Kidney epithelial cell (primary cell): ENCODE measurements around the gene MRPL21. TPM values are rescaled to one million over a fixed set of nuclear protein-coding genes. Genes with fewer than 3 reads are reported as not detected.
A peak's percentile ranks its signal among the peaks of the same experiment; 100 is the strongest.

Experiments
- DNase-seq: peaks from one replicate; pipeline ENCODE4 v3.0.0-alpha.2; 2010; ENCODE audit warnings: low read depth
- H3K27me3 ChIP-seq: 2 replicates; pipeline ENCODE4 v1.6.0; 2011; ENCODE audit warnings: low read length; ENCODE audit not compliant: control insufficient read depth, insufficient read depth
- H3K36me3 ChIP-seq: 2 replicates; pipeline ENCODE4 v1.5.1; 2011; ENCODE audit warnings: low read length; ENCODE audit not compliant: control insufficient read depth, insufficient read depth
- H3K4me3 ChIP-seq: 2 replicates; pipeline ENCODE4 v1.5.1; 2011; ENCODE audit warnings: low read depth, mild to moderate bottlenecking, control low read depth, low read length
- total RNA-seq: library from RNA; depleted of rRNA; stranded (reverse); fragments of >200 nt; gene quantifications from 2 replicates; pipeline ENCODE4 v1.2.3, GENCODE V29; 2015
- TF ChIP-seq, protein P1 (sequence below): IDR thresholded peaks from 2 replicates; pipeline ENCODE4 v1.5.1; 2011; ENCODE audit warnings: mild to moderate bottlenecking, moderate library complexity, low read length, control low read depth, inconsistent platforms; ENCODE audit not compliant: insufficient read depth, poor library complexity, severe bottlenecking

MRPL21 gene
- total RNA-seq, 1 donor from 2014 or later, result 84.3 TPM

DNA sequence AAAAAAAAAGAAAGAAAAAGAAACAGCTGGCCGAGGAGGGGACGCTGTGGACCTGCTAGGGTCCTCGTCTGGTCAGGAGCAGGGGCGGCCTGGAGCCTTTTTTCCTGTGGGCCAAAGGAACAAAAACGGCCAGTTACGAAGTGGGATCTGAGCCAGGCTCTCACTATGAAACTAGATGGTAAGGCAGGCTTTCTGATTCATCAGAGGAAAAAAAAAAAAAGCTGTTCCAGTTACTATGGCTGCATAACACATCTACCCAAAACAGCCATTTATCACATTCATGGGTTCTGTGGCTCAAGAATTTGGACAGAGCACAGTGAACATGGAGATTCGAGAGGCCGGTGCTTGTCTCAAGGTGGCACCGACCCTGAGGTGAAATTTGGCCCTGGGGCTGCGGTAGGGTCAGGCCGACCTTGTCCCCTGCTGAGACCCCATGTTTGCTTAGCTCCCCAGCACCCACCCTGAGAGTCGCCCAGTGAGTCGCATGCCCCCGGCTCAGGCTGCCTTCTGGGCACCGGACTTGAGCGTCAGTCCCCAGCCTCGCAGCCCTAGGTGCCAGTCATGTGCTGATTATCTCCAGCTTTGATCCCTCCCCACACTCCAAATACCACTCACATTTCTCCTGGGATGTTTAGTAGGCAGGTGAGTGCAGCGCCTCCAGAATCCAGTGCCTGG, 42.9 kb upstream of the MRPL21 start:
- peak; percentile 56 for DNase-seq
- Histone ChIP-seq H3K4me3 (no peak overlapping the region), H3K27me3 (no peaks in the 10 kb centered on the region), H3K36me3 (no peaks in the 10 kb centered on the region)
- TF ChIP-seq, protein P1, sequence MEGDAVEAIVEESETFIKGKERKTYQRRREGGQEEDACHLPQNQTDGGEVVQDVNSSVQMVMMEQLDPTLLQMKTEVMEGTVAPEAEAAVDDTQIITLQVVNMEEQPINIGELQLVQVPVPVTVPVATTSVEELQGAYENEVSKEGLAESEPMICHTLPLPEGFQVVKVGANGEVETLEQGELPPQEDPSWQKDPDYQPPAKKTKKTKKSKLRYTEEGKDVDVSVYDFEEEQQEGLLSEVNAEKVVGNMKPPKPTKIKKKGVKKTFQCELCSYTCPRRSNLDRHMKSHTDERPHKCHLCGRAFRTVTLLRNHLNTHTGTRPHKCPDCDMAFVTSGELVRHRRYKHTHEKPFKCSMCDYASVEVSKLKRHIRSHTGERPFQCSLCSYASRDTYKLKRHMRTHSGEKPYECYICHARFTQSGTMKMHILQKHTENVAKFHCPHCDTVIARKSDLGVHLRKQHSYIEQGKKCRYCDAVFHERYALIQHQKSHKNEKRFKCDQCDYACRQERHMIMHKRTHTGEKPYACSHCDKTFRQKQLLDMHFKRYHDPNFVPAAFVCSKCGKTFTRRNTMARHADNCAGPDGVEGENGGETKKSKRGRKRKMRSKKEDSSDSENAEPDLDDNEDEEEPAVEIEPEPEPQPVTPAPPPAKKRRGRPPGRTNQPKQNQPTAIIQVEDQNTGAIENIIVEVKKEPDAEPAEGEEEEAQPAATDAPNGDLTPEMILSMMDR, result no peak

DNA sequence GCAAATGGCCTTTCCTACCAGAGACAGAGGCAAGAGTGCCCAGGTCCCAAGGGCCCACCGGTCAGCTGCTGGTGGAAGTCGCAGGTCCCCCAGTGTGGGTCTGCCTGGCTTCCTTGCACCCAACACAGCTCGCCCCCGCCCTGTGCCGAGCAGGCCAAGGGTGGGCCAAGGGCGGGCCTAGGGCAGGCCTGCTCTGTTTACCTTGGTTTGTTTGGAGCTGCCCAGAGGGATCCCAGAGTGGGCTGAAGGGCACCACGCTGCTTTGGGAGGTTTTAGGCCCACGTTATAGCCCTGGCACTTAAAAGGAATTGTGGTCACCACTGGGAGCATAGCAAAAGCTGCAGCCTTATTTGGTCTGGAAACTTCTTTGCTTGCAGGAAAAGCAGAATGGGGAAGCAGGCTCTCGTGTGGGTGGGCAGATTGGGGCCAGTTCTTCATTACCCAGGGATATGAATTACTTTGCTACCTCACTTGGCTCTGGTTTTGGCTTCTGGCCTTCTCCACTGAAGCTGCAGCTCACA, 39.2 kb upstream of the MRPL21 start:
- Histone ChIP-seq H3K4me3 (no peak overlapping the region), H3K36me3 (no peaks in the 10 kb centered on the region), H3K27me3 (no peaks in the 10 kb centered on the region)
- DNase-seq, result no peak
- TF ChIP-seq, protein P1, result no peak

DNA sequence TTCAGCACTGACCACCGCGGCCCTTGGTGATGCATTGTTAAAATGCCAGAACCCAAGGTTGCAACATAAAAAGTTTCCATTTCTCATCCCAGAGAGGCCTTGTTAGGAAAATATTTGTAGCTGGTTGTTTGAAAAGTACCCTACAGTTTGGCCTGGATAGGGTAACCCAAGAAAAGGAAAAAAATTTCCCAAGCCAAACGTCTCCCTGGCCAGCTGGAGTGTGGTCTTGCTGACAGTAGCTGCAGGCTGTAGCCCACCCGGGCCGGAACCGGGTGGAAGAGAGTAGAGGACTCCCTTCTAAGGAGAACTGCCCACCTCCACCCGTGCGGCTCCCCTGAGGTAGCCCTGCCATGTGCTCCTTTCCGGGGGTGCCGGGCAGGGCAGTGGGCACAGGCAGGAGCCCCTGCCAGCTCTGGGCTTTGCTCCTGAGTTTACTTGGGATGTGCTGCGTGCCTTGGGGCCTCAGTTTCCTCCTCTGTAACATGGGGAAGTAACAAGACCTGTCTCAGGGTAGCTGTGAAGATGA, 38.5 kb upstream of the MRPL21 start:
- Histone ChIP-seq H3K36me3 (peaks cover 1% of the 10 kb centered on the region), H3K4me3 (no peak overlapping the region), H3K27me3 (no peaks in the 10 kb centered on the region)
- DNase-seq, result no peak
- TF ChIP-seq, protein P1, result no peak

DNA sequence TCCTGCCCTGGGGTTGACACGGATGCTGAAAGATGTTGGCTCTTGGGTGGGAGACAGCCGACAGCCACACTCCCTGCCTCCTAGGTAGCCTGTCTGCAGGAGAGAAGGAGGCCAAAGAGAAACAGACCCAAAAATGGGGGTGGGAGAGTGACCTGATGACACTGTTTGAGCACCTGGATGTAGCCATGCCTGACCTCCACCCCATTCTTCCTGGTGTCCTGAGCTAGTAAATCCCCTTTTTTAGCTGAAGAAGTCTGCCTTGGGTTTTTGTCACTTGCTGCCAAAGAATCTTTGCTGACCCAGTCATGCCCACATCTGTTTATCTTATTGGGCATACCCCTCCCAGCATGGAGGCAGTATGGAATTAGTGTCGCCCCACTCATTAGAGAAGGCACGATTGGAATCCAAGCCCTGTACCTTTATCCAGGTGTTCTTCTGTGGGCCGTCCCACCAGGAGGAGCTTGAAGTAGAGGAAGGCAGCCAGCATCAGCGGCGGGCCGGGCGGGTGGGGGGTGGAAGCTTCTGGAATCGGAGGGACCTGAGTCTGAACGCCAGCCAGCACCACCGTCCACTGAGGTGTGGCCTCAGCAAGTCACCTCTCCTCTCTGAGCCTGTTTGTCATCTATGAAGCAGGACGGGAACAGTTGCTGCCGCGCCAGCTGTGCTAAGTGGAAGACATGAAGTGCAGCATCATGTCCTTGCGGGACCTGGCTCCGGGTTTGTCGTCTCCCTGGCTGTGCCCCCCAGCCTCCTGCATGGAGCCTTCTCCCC, 37.9 kb upstream of the MRPL21 start:
- Histone ChIP-seq H3K36me3 (peaks cover 1% of the 10 kb centered on the region), H3K4me3 (no peak overlapping the region), H3K27me3 (no peaks in the 10 kb centered on the region)
- TF ChIP-seq, protein P1, result no peak
- DNase-seq, result no peak

DNA sequence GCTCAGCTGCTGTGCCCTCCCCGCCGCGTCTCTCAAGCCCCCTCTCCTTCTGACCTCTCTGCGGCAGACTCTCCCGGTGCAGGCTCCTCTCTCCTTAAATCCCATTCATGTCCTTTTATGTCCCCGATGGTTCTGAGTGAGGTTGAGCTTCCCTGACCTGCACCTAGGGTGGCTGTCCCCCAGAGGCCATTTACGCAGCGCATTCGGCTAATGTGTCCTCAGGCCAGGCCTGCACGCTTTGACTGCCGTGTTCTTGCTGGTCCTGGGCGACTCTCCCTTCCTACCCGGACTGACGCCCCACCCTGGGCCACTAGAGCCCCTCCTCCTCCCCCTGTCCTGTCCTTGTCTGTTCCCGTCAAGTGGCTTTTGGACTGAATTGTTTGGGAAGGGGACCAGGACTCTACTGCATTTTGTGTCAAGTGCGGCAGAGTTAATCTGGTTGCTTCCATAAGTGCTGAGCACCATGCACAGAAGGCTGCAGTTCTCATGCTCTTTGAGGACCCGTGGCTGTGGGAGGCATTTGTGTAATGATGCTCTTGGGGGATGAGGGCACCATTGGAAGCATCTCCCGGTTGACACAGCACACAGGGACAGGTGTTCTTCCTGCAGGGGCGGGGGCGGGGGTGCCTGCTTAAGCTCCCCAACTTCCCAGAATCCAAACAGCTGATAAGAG, 37.2 kb upstream of the MRPL21 start:
- no peaks in the 10 kb centered on the region for H3K27me3 ChIP-seq
- TF ChIP-seq, protein P1, result no peak
- no peak for DNase-seq
- H3K4me3 ChIP-seq, result no peak overlapping the region
- H3K36me3 ChIP-seq, result peaks cover 1% of the 10 kb centered on the region
